ENCODE data around the gene HAPLN3.

The HAPLN3 gene

DNA sequence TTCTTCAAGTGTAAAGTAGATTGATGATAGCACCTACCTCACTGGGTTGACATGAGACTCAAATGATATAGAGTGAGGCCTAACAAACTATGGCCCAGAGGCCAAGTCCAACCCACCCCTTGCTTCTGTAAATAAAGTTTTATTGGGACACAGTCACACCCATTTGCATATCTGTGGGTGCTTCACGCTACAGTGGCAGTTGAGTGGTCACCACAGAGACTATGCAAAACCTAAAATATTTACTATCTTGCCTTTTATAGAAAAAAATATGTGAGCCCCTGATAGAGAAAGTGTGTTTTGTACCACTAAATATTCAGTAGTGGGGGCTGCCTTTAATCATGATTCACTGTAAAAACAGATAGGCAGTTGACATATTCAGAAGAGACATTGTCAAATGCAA lies 54.1 kb downstream of the HAPLN3 start:
- DNase-seq (ENCODE audit: low read depth in 1 of 2, low spot score in 1 of 2) = no peak

DNA sequence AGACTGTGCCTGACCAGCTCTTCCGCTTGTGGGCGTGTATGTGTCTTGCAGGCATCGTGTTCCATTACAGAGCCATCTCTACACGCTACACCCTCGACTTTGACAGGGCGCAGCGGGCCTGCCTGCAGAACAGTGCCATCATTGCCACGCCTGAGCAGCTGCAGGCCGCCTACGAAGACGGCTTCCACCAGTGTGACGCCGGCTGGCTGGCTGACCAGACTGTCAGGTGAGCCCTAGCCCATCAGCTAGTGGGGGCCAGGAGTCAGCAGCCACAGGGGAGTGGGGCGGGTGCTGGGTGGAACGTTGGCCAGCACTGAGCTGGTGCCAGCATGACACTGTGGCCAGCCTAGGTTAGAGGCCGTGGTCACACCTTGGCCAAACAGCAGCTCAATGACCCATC lies 55.4 kb downstream of the HAPLN3 start:
- Histone ChIP-seq H3K27ac (replicated peaks) (no peak overlapping the region), H3K27me3 (ENCODE audit: insufficient read depth, poor library complexity, severe bottlenecking) (no peaks in the 10 kb centered on the region), H3K4me3 (replicated peaks; ENCODE audit: insufficient read depth, low read length) (no peak overlapping the region)
- TF ChIP-seq, protein P1, sequence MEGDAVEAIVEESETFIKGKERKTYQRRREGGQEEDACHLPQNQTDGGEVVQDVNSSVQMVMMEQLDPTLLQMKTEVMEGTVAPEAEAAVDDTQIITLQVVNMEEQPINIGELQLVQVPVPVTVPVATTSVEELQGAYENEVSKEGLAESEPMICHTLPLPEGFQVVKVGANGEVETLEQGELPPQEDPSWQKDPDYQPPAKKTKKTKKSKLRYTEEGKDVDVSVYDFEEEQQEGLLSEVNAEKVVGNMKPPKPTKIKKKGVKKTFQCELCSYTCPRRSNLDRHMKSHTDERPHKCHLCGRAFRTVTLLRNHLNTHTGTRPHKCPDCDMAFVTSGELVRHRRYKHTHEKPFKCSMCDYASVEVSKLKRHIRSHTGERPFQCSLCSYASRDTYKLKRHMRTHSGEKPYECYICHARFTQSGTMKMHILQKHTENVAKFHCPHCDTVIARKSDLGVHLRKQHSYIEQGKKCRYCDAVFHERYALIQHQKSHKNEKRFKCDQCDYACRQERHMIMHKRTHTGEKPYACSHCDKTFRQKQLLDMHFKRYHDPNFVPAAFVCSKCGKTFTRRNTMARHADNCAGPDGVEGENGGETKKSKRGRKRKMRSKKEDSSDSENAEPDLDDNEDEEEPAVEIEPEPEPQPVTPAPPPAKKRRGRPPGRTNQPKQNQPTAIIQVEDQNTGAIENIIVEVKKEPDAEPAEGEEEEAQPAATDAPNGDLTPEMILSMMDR (IDR thresholded peaks at IDR 0.05; ENCODE audit: insufficient read depth, low read length) = no peak
- TF ChIP-seq, protein P2, sequence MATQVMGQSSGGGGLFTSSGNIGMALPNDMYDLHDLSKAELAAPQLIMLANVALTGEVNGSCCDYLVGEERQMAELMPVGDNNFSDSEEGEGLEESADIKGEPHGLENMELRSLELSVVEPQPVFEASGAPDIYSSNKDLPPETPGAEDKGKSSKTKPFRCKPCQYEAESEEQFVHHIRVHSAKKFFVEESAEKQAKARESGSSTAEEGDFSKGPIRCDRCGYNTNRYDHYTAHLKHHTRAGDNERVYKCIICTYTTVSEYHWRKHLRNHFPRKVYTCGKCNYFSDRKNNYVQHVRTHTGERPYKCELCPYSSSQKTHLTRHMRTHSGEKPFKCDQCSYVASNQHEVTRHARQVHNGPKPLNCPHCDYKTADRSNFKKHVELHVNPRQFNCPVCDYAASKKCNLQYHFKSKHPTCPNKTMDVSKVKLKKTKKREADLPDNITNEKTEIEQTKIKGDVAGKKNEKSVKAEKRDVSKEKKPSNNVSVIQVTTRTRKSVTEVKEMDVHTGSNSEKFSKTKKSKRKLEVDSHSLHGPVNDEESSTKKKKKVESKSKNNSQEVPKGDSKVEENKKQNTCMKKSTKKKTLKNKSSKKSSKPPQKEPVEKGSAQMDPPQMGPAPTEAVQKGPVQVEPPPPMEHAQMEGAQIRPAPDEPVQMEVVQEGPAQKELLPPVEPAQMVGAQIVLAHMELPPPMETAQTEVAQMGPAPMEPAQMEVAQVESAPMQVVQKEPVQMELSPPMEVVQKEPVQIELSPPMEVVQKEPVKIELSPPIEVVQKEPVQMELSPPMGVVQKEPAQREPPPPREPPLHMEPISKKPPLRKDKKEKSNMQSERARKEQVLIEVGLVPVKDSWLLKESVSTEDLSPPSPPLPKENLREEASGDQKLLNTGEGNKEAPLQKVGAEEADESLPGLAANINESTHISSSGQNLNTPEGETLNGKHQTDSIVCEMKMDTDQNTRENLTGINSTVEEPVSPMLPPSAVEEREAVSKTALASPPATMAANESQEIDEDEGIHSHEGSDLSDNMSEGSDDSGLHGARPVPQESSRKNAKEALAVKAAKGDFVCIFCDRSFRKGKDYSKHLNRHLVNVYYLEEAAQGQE (IDR thresholded peaks at IDR 0.05; ENCODE audit: insufficient replicate concordance, low read depth) = no peak
- TF ChIP-seq POLR2AphosphoS5 (IDR thresholded peaks at IDR 0.05; ENCODE audit: low read depth) (no peak), SPI1 (IDR thresholded peaks at IDR 0.05; ENCODE audit: borderline replicate concordance, low read depth) (no peak), GABPA (IDR thresholded peaks at IDR 0.05; ENCODE audit: low read depth) (no peak)
- DNase-seq (ENCODE audit: low read depth in 1 of 2, low spot score in 1 of 2) = no peak

More for the DNA sequence above, 54.1 kb downstream of the HAPLN3 start:
- no peaks in the 10 kb centered on the region for H3K27me3 ChIP-seq (ENCODE audit: insufficient read depth, poor library complexity, severe bottlenecking)
- no peak overlapping the region for H3K4me3 ChIP-seq (replicated peaks; ENCODE audit: insufficient read depth, low read length)
- H3K27ac ChIP-seq (replicated peaks) = no peak overlapping the region
- TF ChIP-seq SPI1 (IDR thresholded peaks at IDR 0.05; ENCODE audit: borderline replicate concordance, low read depth) (no peak), POLR2AphosphoS5 (IDR thresholded peaks at IDR 0.05; ENCODE audit: low read depth) (no peak), GABPA (IDR thresholded peaks at IDR 0.05; ENCODE audit: low read depth) (no peak)
- TF ChIP-seq, protein P1 (IDR thresholded peaks at IDR 0.05; ENCODE audit: insufficient read depth, low read length) = no peak
- TF ChIP-seq, protein P2 (IDR thresholded peaks at IDR 0.05; ENCODE audit: insufficient replicate concordance, low read depth) = no peak

DNA sequence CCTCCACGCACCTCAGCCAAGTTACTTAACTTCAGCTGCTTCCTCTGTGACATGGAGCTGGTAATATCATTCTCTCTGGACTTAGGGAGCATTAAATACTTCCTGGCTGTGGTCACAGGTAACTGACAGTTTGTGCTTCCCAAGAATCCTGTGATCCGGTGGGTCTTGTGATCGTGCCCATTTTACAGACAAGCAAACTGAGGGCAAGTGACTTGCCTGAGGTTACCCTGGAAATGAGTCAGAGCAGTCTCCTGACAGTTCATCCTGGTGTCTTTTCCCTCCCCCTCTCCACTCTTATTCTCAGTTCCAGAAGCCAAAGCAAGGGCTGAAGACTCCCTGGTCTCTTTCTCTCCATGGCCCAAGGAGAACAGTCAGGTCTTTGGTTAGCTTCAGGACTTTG lies 56.2 kb downstream of the HAPLN3 start:
- Histone ChIP-seq H3K27me3 (ENCODE audit: insufficient read depth, poor library complexity, severe bottlenecking) (no peaks in the 10 kb centered on the region), H3K4me3 (replicated peaks; ENCODE audit: insufficient read depth, low read length) (no peak overlapping the region), H3K27ac (replicated peaks) (no peak overlapping the region)
- no peak for DNase-seq (ENCODE audit: low read depth in 1 of 2, low spot score in 1 of 2)
- no peak for TF ChIP-seq SPI1 (IDR thresholded peaks at IDR 0.05; ENCODE audit: borderline replicate concordance, low read depth)
- TF ChIP-seq GABPA (IDR thresholded peaks at IDR 0.05; ENCODE audit: low read depth) = no peak
- TF ChIP-seq, protein P2 (IDR thresholded peaks at IDR 0.05; ENCODE audit: insufficient replicate concordance, low read depth) = no peak
- TF ChIP-seq, protein P1 (IDR thresholded peaks at IDR 0.05; ENCODE audit: insufficient read depth, low read length) = no peak
- TF ChIP-seq POLR2AphosphoS5 (IDR thresholded peaks at IDR 0.05; ENCODE audit: low read depth) = no peak
